H1 (cell line): ENCODE data around the gene RAD9A. TPM values are rescaled to one million over a fixed set of nuclear protein-coding genes. Genes with fewer than 3 reads are reported as not detected.
A peak's percentile ranks its signal among the peaks of the same experiment; 100 is the strongest.

Experiments used
- CTCF ChIA-PET: fragments of 300-600 bp; sonication (Branson Sonifier 250); formaldehyde crosslinking; loops from one replicate; lab custom pipeline; 2021; ENCODE audit not compliant: partially characterized antibody; lab: Charles Lee
- POLR2A ChIA-PET: fragments of 300-600 bp; sonication (Branson Sonifier 250); formaldehyde crosslinking; loops from one replicate; lab custom pipeline; 2021; ENCODE audit warnings: inconsistent platforms; ENCODE audit not compliant: partially characterized antibody; lab: Charles Lee
- DNase-seq, 2 experiments: peaks; one replicate each; pipeline versions ENCODE4 v3.0.0 to v3.0.0-alpha.2; 2010 to 2022; ENCODE audit warnings: low spot score in 2 of 2, low read depth in 1 of 2, mixed read lengths in 1 of 2
- FAIRE-seq: peaks from 2 replicates; lab custom pipeline; 2011; peaks lifted over from hg19 to GRCh38; lab: Jason Lieb, UNC
- H2AFZ ChIP-seq: 2 replicates; pipeline ENCODE4 v1.8.1; 2012; ENCODE audit warnings: low read length, inconsistent platforms
- H2AK5ac ChIP-seq: 2 replicates; pipeline ENCODE4 v1.6.1; 2013; ENCODE audit warnings: low read depth, low read length
- H2BK120ac ChIP-seq: replicated peaks from 2 replicates; pipeline ENCODE3; 2013; ENCODE audit warnings: low read depth, low read length, inconsistent platforms
- H2BK12ac ChIP-seq: 2 replicates; pipeline ENCODE4 v1.6.1; 2013; ENCODE audit warnings: low read depth, low read length
- H2BK15ac ChIP-seq: 2 replicates; pipeline ENCODE4 v1.6.1; 2013; ENCODE audit warnings: low read length
- H2BK20ac ChIP-seq: 2 replicates; pipeline ENCODE4 v1.6.1; 2013; ENCODE audit warnings: low read length
- H2BK5ac ChIP-seq: 2 replicates; pipeline ENCODE4 v1.6.1; 2013; ENCODE audit warnings: low read depth, low read length
- H3K14ac ChIP-seq: 2 replicates; pipeline ENCODE4 v1.6.1; 2013; ENCODE audit warnings: inconsistent platforms; ENCODE audit not compliant: insufficient read length
- H3K18ac ChIP-seq: 2 replicates; pipeline ENCODE4 v1.6.1; 2013; ENCODE audit warnings: low read length; ENCODE audit errors: extremely low read depth
- H3K23ac ChIP-seq: 2 replicates; pipeline ENCODE4 v1.6.1; 2013; ENCODE audit warnings: inconsistent platforms; ENCODE audit not compliant: insufficient read length
- H3K23me2 ChIP-seq: 2 replicates; pipeline ENCODE4 v1.6.1; 2013; ENCODE audit warnings: low read depth, low read length
- H3K27ac ChIP-seq: 2 replicates; pipeline ENCODE4 v1.6.1; 2011; ENCODE audit warnings: low read depth, low read length, inconsistent platforms
- H3K27me3 ChIP-seq, 4 experiments: replicated peaks in 1 of 4; 1 replicate in 1 of 4; 2 replicates in 3 of 4; pipeline versions ENCODE4 v1.6.1 to v1.8.1; 2011 to 2013; ENCODE audit warnings: low read length in 3 of 4, mild to moderate bottlenecking in 3 of 4, inconsistent platforms in 2 of 4, mixed read lengths in 2 of 4, moderate library complexity in 1 of 4; ENCODE audit not compliant: control insufficient read depth in 3 of 4, insufficient read depth in 3 of 4; ENCODE audit errors: extremely low read depth in 1 of 4
- H3K36me3 ChIP-seq, 4 experiments: 2 replicates each; pipeline versions ENCODE4 v1.6.1 to v1.8.1; 2011 to 2013; ENCODE audit warnings: mild to moderate bottlenecking in 4 of 4, low read length in 3 of 4, moderate library complexity in 2 of 4, control low read depth in 1 of 4, inconsistent platforms in 1 of 4; ENCODE audit not compliant: insufficient read depth in 4 of 4, control insufficient read depth in 2 of 4
- H3K4ac ChIP-seq: replicated peaks from 2 replicates; pipeline ENCODE3; 2013; ENCODE audit warnings: low read length, low read depth, mixed read lengths, inconsistent platforms; ENCODE audit not compliant: insufficient read length
- H3K4me1 ChIP-seq, 4 experiments: replicated peaks in 1 of 4; 1 replicate in 1 of 4; 2 replicates in 3 of 4; pipeline versions ENCODE4 v1.6.1 to v1.8.1; 2011 to 2013; ENCODE audit warnings: low read length in 3 of 4, inconsistent platforms in 2 of 4, mixed read lengths in 1 of 4; ENCODE audit not compliant: insufficient read depth in 4 of 4, control insufficient read depth in 3 of 4
- H3K4me2 ChIP-seq, 2 experiments: 2 replicates each; pipeline versions ENCODE4 v1.6.1 to v1.8.1; 2011 to 2013; ENCODE audit warnings: low read depth in 2 of 2, low read length in 2 of 2, control low read depth in 1 of 2, inconsistent platforms in 1 of 2, mild to moderate bottlenecking in 1 of 2; ENCODE audit not compliant: insufficient read depth in 1 of 2
- H3K4me3 ChIP-seq, 4 experiments: fragments of 200-600, 300-600 bp in 1 of 4; sonication (generic), shearing (Covaris generic), sonication (Bioruptor Twin) in 1 of 4; 2 replicates each; pipeline versions ENCODE4 v1.5.1 to v1.8.1; 2011 to 2016; ENCODE audit warnings: low read length in 4 of 4, low read depth in 3 of 4, control low read depth in 2 of 4, inconsistent platforms in 2 of 4, mild to moderate bottlenecking in 2 of 4, mixed read lengths in 1 of 4, moderate library complexity in 1 of 4; ENCODE audit not compliant: insufficient read depth in 2 of 4; ENCODE audit errors: extremely low read depth in 1 of 4
- H3K56ac ChIP-seq: replicated peaks from 2 replicates; pipeline ENCODE3; 2013; ENCODE audit warnings: low read depth, mild to moderate bottlenecking, mixed read lengths, low read length, inconsistent platforms; ENCODE audit not compliant: insufficient read length
- H3K79me1 ChIP-seq: 2 replicates; pipeline ENCODE4 v1.6.1; 2013; ENCODE audit warnings: low read depth, low read length, control low read depth
- H3K79me2 ChIP-seq, 2 experiments: 2 replicates each; pipeline versions ENCODE4 v1.6.1 to v1.8.1; 2012 to 2013; ENCODE audit warnings: low read length in 2 of 2, mild to moderate bottlenecking in 2 of 2, inconsistent platforms in 1 of 2; ENCODE audit not compliant: insufficient read depth in 2 of 2, control insufficient read depth in 1 of 2
- H3K9ac ChIP-seq, 4 experiments: replicated peaks in 1 of 4; 1 replicate in 1 of 4; 2 replicates in 3 of 4; pipeline versions ENCODE4 v1.6.1 to v1.8.1; 2011 to 2013; ENCODE audit warnings: low read depth in 3 of 4, low read length in 3 of 4, control low read depth in 2 of 4, mild to moderate bottlenecking in 2 of 4, moderate library complexity in 2 of 4, inconsistent platforms in 1 of 4; ENCODE audit errors: extremely low read depth in 1 of 4
- H3K9me3 ChIP-seq, 2 experiments: 2 replicates each; pipeline versions ENCODE4 v1.6.1 to v1.8.1; 2012 to 2013; ENCODE audit warnings: mild to moderate bottlenecking in 2 of 2, moderate library complexity in 2 of 2, control low read depth in 1 of 2, inconsistent platforms in 1 of 2, low read depth in 1 of 2, low read length in 1 of 2, mixed read lengths in 1 of 2; ENCODE audit not compliant: insufficient read depth in 2 of 2
- H4K20me1 ChIP-seq, 2 experiments: replicated peaks in 1 of 2; 2 replicates each; pipeline versions ENCODE3 to v1.8.1; 2011 to 2013; ENCODE audit warnings: inconsistent platforms in 2 of 2, low read length in 2 of 2, mild to moderate bottlenecking in 1 of 2; ENCODE audit not compliant: insufficient read depth in 2 of 2, control insufficient read depth in 1 of 2
- H4K5ac ChIP-seq: 2 replicates; pipeline ENCODE4 v1.6.1; 2013; ENCODE audit warnings: low read length, low read depth, mixed read lengths, inconsistent platforms; ENCODE audit not compliant: insufficient read length
- H4K8ac ChIP-seq: 2 replicates; pipeline ENCODE4 v1.8.0; 2013; ENCODE audit warnings: mild to moderate bottlenecking, moderate library complexity, low read length, inconsistent platforms; ENCODE audit not compliant: insufficient read depth; ENCODE audit errors: extremely low read depth
- H4K91ac ChIP-seq: replicated peaks from 2 replicates; pipeline ENCODE3; 2013; ENCODE audit warnings: low read length, mixed read lengths, inconsistent platforms; ENCODE audit not compliant: insufficient read length
- JUND ChIP-seq: IDR thresholded peaks from 2 replicates; pipeline ENCODE4 v1.6.1; 2011; ENCODE audit warnings: mild to moderate bottlenecking, improper control_type of control experiment, low read length
- NANOG ChIP-seq: IDR thresholded peaks from 2 replicates; pipeline ENCODE4 v1.6.1; 2011; ENCODE audit warnings: low read length, low read depth, mild to moderate bottlenecking, inconsistent platforms; ENCODE audit not compliant: insufficient read depth, poor library complexity, severe bottlenecking
- RAD21 ChIP-seq, 2 experiments: IDR thresholded peaks in 1 of 2; conservative IDR thresholded peaks in 1 of 2; 2 replicates each; pipeline ENCODE4 v1.6.1; 2011; ENCODE audit warnings: low read depth in 2 of 2, low read length in 2 of 2, improper control_type of control experiment in 1 of 2, inconsistent platforms in 1 of 2, mild to moderate bottlenecking in 1 of 2, moderate library complexity in 1 of 2
- TAF1 ChIP-seq: IDR thresholded peaks from 2 replicates; pipeline ENCODE4 v1.6.1; 2011; ENCODE audit warnings: mild to moderate bottlenecking, low read depth, low read length
- YY1 ChIP-seq: IDR thresholded peaks from 2 replicates; pipeline ENCODE4 v1.6.1; 2011; ENCODE audit warnings: low read depth, mild to moderate bottlenecking, low read length
- WGBS, 2 experiments: shearing (Covaris generic) in 1 of 2; methylation state at CpG; one replicate each; pipeline versions ENCODE4 v1.1.6 to v1.1.7; 2013 to 2015; ENCODE audit warnings: low lambda C conversion rate in 2 of 2, mixed read lengths in 2 of 2, inconsistent platforms in 1 of 2, low coverage in 1 of 2, missing lambda C conversion rate in 1 of 2; ENCODE audit not compliant: insufficient replicate concordance in 2 of 2, insufficient coverage in 1 of 2, insufficient read length in 1 of 2; ENCODE audit errors: extremely low coverage in 1 of 2, missing lambda C conversion rate in 1 of 2; 5-methylcytosine and 5-hydroxymethylcytosine counted together
- polyA plus RNA-seq, 7 experiments: library from polyadenylated mRNA; depleted of rRNA in 3 of 7; stranded (reverse) in 5 of 7; unstranded in 2 of 7; fragments of >200 nt in 5 of 7; fragments of 200-250 nt in 2 of 7; gene quantifications; 1 replicate in 5 of 7; 2 replicates in 1 of 7; 4 replicates in 1 of 7; pipeline versions ENCODE4 v1.2.1 to v1.2.3, GENCODE V29; 2011 to 2013; ENCODE audit warnings: missing spikeins in 2 of 7, mixed read lengths in 2 of 7
- total RNA-seq: library from RNA; stranded (reverse); fragmentation: NEBNext Ultra II Directional; extraction: Animal tissue kit (Norgen Biotek cat#: 25700); gene quantifications from 2 replicates; pipeline ENCODE4 v1.2.1, GENCODE V29; 2021
- TF ChIP-seq, protein P1 (sequence below), 3 experiments: IDR thresholded peaks; 1 replicate in 2 of 3; 2 replicates in 1 of 3; pipeline versions ENCODE4 v1.5.1 to v1.6.1; 2011; ENCODE audit warnings: low read length in 3 of 3, mild to moderate bottlenecking in 3 of 3, inconsistent platforms in 2 of 3, low read depth in 1 of 3, moderate library complexity in 1 of 3; ENCODE audit not compliant: insufficient read depth in 1 of 3; ENCODE audit errors: control extremely low read depth in 1 of 3
- TF ChIP-seq, protein P2 (sequence below): IDR thresholded peaks from 2 replicates; pipeline ENCODE4 v1.6.1; 2011; ENCODE audit warnings: low read depth, mild to moderate bottlenecking, low read length; ENCODE audit not compliant: insufficient read depth

The RAD9A gene
- total and polyA plus RNA-seq, 2 of the 8 experiments (the other 6 are each of a cell fraction or from before 2014, with no cell fraction given) = 22.2 to 25.5 TPM

DNA sequence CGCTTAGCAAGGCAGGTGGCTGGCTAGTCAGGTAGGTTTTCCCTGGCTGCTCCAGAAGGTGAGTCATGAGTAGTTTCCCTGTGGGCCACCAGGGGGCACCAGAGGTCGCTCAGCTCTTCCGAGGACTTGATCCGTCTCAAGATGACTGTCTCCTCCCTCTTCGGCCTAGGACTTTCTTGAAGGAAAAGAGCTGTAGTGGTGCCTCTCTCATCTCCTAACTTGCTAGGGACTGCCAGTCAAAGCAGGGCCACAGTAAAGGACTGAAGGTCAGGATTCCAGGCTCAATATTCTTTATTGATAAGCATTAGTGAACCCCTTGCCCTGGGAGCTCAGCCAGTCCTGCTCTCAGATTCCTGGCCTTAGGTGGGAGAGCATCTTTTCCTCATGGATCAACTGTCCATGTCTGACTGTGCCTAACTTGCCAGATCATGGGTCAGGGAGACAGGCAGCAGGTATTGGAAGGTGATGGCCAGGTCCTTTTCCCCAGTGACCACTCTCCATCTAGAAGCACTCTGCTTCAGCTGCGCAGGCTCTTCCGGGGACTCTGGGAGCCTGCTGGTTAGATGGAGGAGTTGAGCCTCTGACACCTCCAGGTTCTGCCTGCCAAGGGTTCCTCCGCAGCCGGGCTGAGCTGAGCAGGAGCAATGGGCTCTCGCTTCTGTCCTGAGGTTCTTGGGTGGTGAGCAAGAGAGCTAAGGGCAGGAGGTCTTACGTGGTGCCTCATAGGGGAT is 40.3 kb upstream of the RAD9A start:
- Histone ChIP-seq H3K79me1 (peaks cover 2% of the 10 kb centered on the region; the same call in 1 of the 2 replicates), H3K18ac (no peak overlapping the region), H3K9ac (no peak overlapping the region), H3K9me3 (no peaks in the 10 kb centered on the region), H3K4ac (no peak overlapping the region), H2BK15ac (no peak overlapping the region), H3K23me2 (peaks cover 8% of the 10 kb centered on the region; the same call in 1 of the 2 replicates), H4K20me1 (peaks cover 0 to 3% of the 10 kb centered on the region in 2 experiments), H2BK120ac (no peak overlapping the region), H3K14ac (no peak overlapping the region), H2BK5ac (no peak overlapping the region), H3K4me2 (0 out of 4 replicates have a peak overlapping the region, but pooled peaks of 1 of the 2 experiments have one; percentile 21), H3K79me2 (no peaks in the 10 kb centered on the region), H4K5ac (no peak overlapping the region), H3K4me3 (no peak overlapping the region), H2AFZ (no peak overlapping the region), H3K56ac (no peak overlapping the region), H3K36me3 (no peaks in the 10 kb centered on the region), H2BK12ac (peak overlapping the region; percentile 21; the same call in 1 of the 2 replicates), H4K91ac (no peak overlapping the region), H3K27me3 (no peaks in the 10 kb centered on the region), H4K8ac (no peak overlapping the region; the same call in 1 of the 2 replicates), H3K23ac (no peak overlapping the region), H2BK20ac (0 out of 2 replicates have a peak overlapping the region, but pooled peaks have one; percentile 3), H3K4me1 (peaks cover 0 to 18% (median 13%) of the 10 kb centered on the region in 4 experiments; a peak in 6 of 7 replicates), H2AK5ac (no peak overlapping the region), H3K27ac (no peak overlapping the region)
- WGBS, 2 experiments = 61% methylated on average over 11 of the region's 11 CpGs; no CpG with 5 or more reads in 1 of the 2 experiments
- ChIA-PET CTCF (interaction anchor here (0.9 to 20.0 kb wide), 27 partner anchors 9 to 355 kb away, joined by 3 to 1305 read pairs (median 5); partner anchors contain the start of genes CLCF1, PPP1CA, RAD9A and SSH3), POLR2A (interaction anchor here (0.5 to 2.5 kb wide), 14 partner anchors 19 to 965 kb away, joined by 3 to 8 read pairs (median 3); partner anchors contain the start of gene RAD9A)
- DNase-seq = peak in 1 of 2 experiments; percentile 76
- no peak for FAIRE-seq
- peak; percentile 36; the same call in 1 of the 2 replicates for TF ChIP-seq YY1
- TF ChIP-seq, protein P1, sequence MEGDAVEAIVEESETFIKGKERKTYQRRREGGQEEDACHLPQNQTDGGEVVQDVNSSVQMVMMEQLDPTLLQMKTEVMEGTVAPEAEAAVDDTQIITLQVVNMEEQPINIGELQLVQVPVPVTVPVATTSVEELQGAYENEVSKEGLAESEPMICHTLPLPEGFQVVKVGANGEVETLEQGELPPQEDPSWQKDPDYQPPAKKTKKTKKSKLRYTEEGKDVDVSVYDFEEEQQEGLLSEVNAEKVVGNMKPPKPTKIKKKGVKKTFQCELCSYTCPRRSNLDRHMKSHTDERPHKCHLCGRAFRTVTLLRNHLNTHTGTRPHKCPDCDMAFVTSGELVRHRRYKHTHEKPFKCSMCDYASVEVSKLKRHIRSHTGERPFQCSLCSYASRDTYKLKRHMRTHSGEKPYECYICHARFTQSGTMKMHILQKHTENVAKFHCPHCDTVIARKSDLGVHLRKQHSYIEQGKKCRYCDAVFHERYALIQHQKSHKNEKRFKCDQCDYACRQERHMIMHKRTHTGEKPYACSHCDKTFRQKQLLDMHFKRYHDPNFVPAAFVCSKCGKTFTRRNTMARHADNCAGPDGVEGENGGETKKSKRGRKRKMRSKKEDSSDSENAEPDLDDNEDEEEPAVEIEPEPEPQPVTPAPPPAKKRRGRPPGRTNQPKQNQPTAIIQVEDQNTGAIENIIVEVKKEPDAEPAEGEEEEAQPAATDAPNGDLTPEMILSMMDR (IDR thresholded peaks at IDR 0.05; ENCODE audit: control extremely low read depth in 1 of 3, insufficient read depth in 1 of 3, low read depth in 1 of 3, low read length in 3 of 3) = peak; percentile 84 to 97 (median 89)
- peak; percentile 95 for TF ChIP-seq JUND
- no peak for TF ChIP-seq NANOG
- TF ChIP-seq, protein P2, sequence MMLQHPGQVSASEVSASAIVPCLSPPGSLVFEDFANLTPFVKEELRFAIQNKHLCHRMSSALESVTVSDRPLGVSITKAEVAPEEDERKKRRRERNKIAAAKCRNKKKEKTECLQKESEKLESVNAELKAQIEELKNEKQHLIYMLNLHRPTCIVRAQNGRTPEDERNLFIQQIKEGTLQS = 0 out of 2 replicates have a peak, but pooled peaks have one; percentile 24
- TF ChIP-seq RAD21 (IDR thresholded peaks at IDR 0.05 in 1 of 2, conservative IDR thresholded peaks at IDR 0.05 in 1 of 2; ENCODE audit: low read depth in 2 of 2, low read length in 2 of 2) = peak; percentile 65 to 76
- no peak for TF ChIP-seq TAF1
